Measurements from ENCODE around the gene SPARC.

Gene SPARC

DNA sequence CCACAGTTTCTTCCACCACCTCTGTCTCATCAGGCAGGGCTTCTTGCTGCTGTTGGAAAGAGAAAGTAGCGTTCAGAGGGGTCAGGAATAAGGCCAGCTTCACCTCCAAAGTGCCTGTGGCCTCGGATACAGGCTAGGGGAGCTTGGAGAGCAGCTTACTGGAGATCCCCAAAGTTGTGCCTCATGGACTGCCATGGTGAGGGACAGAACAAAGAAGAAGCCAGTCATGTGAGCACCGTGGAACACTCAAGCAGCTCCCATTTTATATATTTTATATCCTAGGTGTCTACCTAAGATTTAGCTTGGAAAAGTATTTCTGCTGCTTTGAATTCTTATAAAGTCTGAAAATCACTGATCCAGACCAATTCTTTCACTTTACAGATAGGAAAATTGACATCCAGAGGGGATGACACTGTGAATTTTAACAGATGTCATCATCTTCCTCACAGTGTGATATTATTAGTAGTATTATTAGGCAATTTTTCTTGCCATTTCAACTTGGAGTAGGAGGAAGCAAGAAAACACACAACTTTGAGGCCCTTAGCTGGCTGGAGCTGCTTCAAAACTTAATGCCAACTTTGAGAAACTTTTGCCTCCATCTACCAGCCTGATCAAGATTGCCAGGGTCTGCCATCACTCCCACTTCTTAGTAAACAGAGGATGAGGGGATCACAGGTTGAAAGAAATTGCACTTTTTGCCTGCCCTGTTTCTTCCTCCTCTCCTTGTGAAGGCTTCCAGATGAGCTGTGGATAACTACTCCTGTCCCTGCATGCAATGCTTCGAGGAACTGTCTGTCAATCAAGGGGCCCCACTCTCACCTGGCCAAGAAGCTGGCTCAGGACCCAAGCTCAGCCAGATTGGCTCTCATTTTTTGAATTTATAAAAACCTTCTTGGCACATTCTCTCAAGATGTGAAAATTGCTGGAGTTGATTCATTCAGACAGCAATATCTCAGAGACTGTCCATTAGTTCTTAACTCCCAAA lies 11.8 kb downstream of the SPARC start:
- H3K79me2 ChIP-seq (ENCODE audit: insufficient read depth, low read depth): no peaks in the 10 kb centered on the region
- no peaks in the 10 kb centered on the region for H3K4me1 ChIP-seq (ENCODE audit: low read depth, poor library complexity, severe bottlenecking)
- TF ChIP-seq, protein P1, sequence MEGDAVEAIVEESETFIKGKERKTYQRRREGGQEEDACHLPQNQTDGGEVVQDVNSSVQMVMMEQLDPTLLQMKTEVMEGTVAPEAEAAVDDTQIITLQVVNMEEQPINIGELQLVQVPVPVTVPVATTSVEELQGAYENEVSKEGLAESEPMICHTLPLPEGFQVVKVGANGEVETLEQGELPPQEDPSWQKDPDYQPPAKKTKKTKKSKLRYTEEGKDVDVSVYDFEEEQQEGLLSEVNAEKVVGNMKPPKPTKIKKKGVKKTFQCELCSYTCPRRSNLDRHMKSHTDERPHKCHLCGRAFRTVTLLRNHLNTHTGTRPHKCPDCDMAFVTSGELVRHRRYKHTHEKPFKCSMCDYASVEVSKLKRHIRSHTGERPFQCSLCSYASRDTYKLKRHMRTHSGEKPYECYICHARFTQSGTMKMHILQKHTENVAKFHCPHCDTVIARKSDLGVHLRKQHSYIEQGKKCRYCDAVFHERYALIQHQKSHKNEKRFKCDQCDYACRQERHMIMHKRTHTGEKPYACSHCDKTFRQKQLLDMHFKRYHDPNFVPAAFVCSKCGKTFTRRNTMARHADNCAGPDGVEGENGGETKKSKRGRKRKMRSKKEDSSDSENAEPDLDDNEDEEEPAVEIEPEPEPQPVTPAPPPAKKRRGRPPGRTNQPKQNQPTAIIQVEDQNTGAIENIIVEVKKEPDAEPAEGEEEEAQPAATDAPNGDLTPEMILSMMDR (conservative IDR thresholded peaks at IDR 0.05; ENCODE audit: low read depth, low read length): no peak
- no peaks in the 10 kb centered on the region for H3K36me3 ChIP-seq (ENCODE audit: insufficient read depth)
- no peak overlapping the region for H3K4me2 ChIP-seq
- H4K20me1 ChIP-seq (ENCODE audit: insufficient read depth): no peaks in the 10 kb centered on the region
- no peak overlapping the region for H3K4me3 ChIP-seq (IDR thresholded peaks at IDR 0.05; ENCODE audit: insufficient read depth, low read depth, low read length)
- no peaks in the 10 kb centered on the region for H3K27me3 ChIP-seq (ENCODE audit: insufficient read depth, low read depth)
- no peak overlapping the region for H3K9ac ChIP-seq
- no peak overlapping the region for H2AFZ ChIP-seq (ENCODE audit: low read depth)
- no peak overlapping the region for H3K27ac ChIP-seq

- Histone ChIP-seq H3K4me2 (no peak overlapping the region), H3K27me3 (ENCODE audit: insufficient read depth, low read depth) (no peaks in the 10 kb centered on the region), H3K79me2 (ENCODE audit: insufficient read depth, low read depth) (no peaks in the 10 kb centered on the region), H3K27ac (no peak overlapping the region), H4K20me1 (ENCODE audit: insufficient read depth) (no peaks in the 10 kb centered on the region), H3K4me3 (IDR thresholded peaks at IDR 0.05; ENCODE audit: insufficient read depth, low read depth, low read length) (no peak overlapping the region), H3K9ac (no peak overlapping the region), H2AFZ (ENCODE audit: low read depth) (no peak overlapping the region), H3K36me3 (ENCODE audit: insufficient read depth) (no peaks in the 10 kb centered on the region), H3K4me1 (ENCODE audit: low read depth, poor library complexity, severe bottlenecking) (no peaks in the 10 kb centered on the region)
- TF ChIP-seq, protein P1 (conservative IDR thresholded peaks at IDR 0.05; ENCODE audit: low read depth, low read length): no peak
Observed at GRCh38 chr5:151673421-151673820, 13.3 kb downstream of the SPARC start.

- Histone ChIP-seq H3K4me1 (ENCODE audit: low read depth, poor library complexity, severe bottlenecking) (no peaks in the 10 kb centered on the region), H3K27ac (no peak overlapping the region), H3K9ac (no peak overlapping the region), H3K4me3 (IDR thresholded peaks at IDR 0.05; ENCODE audit: insufficient read depth, low read depth, low read length) (no peak overlapping the region), H3K4me2 (no peak overlapping the region), H3K27me3 (ENCODE audit: insufficient read depth, low read depth) (no peaks in the 10 kb centered on the region), H4K20me1 (ENCODE audit: insufficient read depth) (no peaks in the 10 kb centered on the region), H3K36me3 (ENCODE audit: insufficient read depth) (no peaks in the 10 kb centered on the region), H3K79me2 (ENCODE audit: insufficient read depth, low read depth) (no peaks in the 10 kb centered on the region), H2AFZ (ENCODE audit: low read depth) (no peak overlapping the region)
- TF ChIP-seq, protein P1 (conservative IDR thresholded peaks at IDR 0.05; ENCODE audit: low read depth, low read length): no peak
Observed at GRCh38 chr5:151672516-151672915, 14.2 kb downstream of the SPARC start.

DNA sequence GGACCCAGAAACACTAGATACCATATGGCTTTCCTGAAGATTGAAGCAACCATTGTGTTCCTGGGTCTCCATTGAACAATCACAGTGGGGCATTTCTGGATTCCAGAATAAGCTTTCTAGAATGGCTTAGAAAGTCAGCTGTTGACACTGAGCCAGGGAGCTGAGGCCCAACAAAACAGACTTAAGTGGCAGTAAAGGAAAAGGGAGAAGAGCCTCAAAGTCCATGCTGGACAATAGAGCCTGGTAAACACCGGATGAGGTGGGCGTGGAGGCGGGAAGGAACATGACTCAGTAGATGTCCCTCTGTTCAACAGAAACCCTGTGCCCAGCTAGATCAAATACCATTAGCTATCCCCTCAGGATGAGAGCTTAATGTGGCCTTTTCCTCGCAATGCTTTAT lies 14.8 kb downstream of the SPARC start:
- H3K4me3 ChIP-seq (IDR thresholded peaks at IDR 0.05; ENCODE audit: insufficient read depth, low read depth, low read length): no peak overlapping the region
- no peak overlapping the region for H3K4me2 ChIP-seq
- no peaks in the 10 kb centered on the region for H3K79me2 ChIP-seq (ENCODE audit: insufficient read depth, low read depth)
- no peak overlapping the region for H3K27ac ChIP-seq
- no peaks in the 10 kb centered on the region for H4K20me1 ChIP-seq (ENCODE audit: insufficient read depth)
- no peaks in the 10 kb centered on the region for H3K4me1 ChIP-seq (ENCODE audit: low read depth, poor library complexity, severe bottlenecking)
- no peak overlapping the region for H3K9ac ChIP-seq
- no peak overlapping the region for H2AFZ ChIP-seq (ENCODE audit: low read depth)
- no peaks in the 10 kb centered on the region for H3K36me3 ChIP-seq (ENCODE audit: insufficient read depth)
- H3K27me3 ChIP-seq (ENCODE audit: insufficient read depth, low read depth): no peaks in the 10 kb centered on the region
- TF ChIP-seq, protein P1 (conservative IDR thresholded peaks at IDR 0.05; ENCODE audit: low read depth, low read length): no peak

Measured in KMS-11 (cell line).